A549 (cell line): ENCODE data around the gene ATP6V0E1. TPM values are rescaled to one million over a fixed set of nuclear protein-coding genes. Genes with fewer than 3 reads are reported as not detected.
A peak's percentile ranks its signal among the peaks of the same experiment; 100 is the strongest.
"Not testable (repeated sequence)": the region's sequence is repeated elsewhere in the genome, so short reads cannot be mapped to it uniquely, and the experiment has no call there.

Source experiments
- ATAC-seq, 2 experiments: fragments of 200-7000 bp in 1 of 2; fragments of >200 bp in 1 of 2; cut with Nextera tagmentation in 1 of 2; cut with Tn5 transposase in 1 of 2; 3 replicates each; pipeline versions ENCODE4 v1.8.0 to v1.9.1; 2018 to 2020; ENCODE audit warnings: mild to moderate bottlenecking in 1 of 2, moderate library complexity in 1 of 2
- CTCF ChIA-PET: fragments of 300-600 bp; sonication (Branson Sonifier 250); formaldehyde crosslinking; extraction: SDS; loops from one replicate; lab custom pipeline; 2021; ENCODE audit warnings: antibody characterized with exemption, inconsistent platforms; lab: Yijun Ruan, JAX
- POLR2A ChIA-PET: fragments of 350-600 bp; formaldehyde crosslinking; extraction: SDS; loops from one replicate; lab custom pipeline; 2021; ENCODE audit warnings: antibody characterized with exemption, inconsistent platforms; lab: Yijun Ruan, JAX
- DNase-seq, 2 experiments: peaks; one replicate each; pipeline versions ENCODE4 v3.0.0 to v3.0.0-alpha.2; 2011 to 2016; ENCODE audit warnings: low read depth in 1 of 2, low spot score in 1 of 2
- FAIRE-seq: peaks from 2 replicates; lab custom pipeline; 2011; peaks lifted over from hg19 to GRCh38; lab: Jason Lieb, UNC
- H3K27ac ChIP-seq, 2 experiments: fragments of >200 bp; sonication (Bioruptor Twin); formaldehyde crosslinking; 3 replicates each; pipeline ENCODE4 v1.5.1; 2016 to 2017
- H3K4me1 ChIP-seq: fragments of >200 bp; sonication (Bioruptor Twin); formaldehyde crosslinking; 3 replicates; pipeline ENCODE4 v1.6.1; 2016
- H3K4me2 ChIP-seq: fragments of >200 bp; sonication (Bioruptor Twin); formaldehyde crosslinking; 3 replicates; pipeline ENCODE4 v1.6.1; 2016
- H3K4me3 ChIP-seq: fragments of >200 bp; sonication (Bioruptor Twin); formaldehyde crosslinking; 3 replicates; pipeline ENCODE4 v1.5.1; 2016
- H3K9me3 ChIP-seq: fragments of >200 bp; sonication (Bioruptor Twin); formaldehyde crosslinking; 3 replicates; pipeline ENCODE4 v1.6.1; 2016
- ATOH8 ChIP-seq: fragments of 250-450 bp; sonication (Bioruptor Pico); IDR thresholded peaks from 2 replicates; pipeline ENCODE4 v1.5.0; 2020; ENCODE audit warnings: low read depth, mild to moderate bottlenecking, moderate library complexity
- BHLHE40 ChIP-seq: IDR thresholded peaks from 2 replicates; pipeline ENCODE4 v1.6.1; 2012; ENCODE audit warnings: low read depth, low read length, inconsistent platforms
- CBX2 ChIP-seq: fragments of 200-600 bp; sonication (generic); IDR thresholded peaks from 2 replicates; pipeline ENCODE4 v1.6.1; 2016; ENCODE audit warnings: low read depth, mild to moderate bottlenecking, borderline replicate concordance
- CHD2 ChIP-seq: fragments of 150-350 bp; IDR thresholded peaks from 2 replicates; pipeline ENCODE4 v1.6.1; 2014; ENCODE audit warnings: low read length; ENCODE audit not compliant: partially characterized antibody
- FOXS1 ChIP-seq: fragments of 250-450 bp; sonication (Bioruptor Pico); IDR thresholded peaks from 2 replicates; pipeline ENCODE4 v1.5.0; 2020; ENCODE audit warnings: mild to moderate bottlenecking, moderate library complexity
- HEYL ChIP-seq: fragments of 250-450 bp; sonication (Bioruptor Pico); IDR thresholded peaks from 2 replicates; pipeline ENCODE4 v1.8.0; 2021; ENCODE audit warnings: mild to moderate bottlenecking, moderate library complexity
- RARB ChIP-seq: fragments of 250-450 bp; sonication (Bioruptor Pico); IDR thresholded peaks from 2 replicates; pipeline ENCODE4 v1.8.0; 2021; ENCODE audit warnings: mild to moderate bottlenecking, moderate library complexity
- RNF2 ChIP-seq: fragments of 200-600 bp; sonication (generic); IDR thresholded peaks from 2 replicates; pipeline ENCODE4 v1.6.1; 2016; ENCODE audit warnings: low read depth, mild to moderate bottlenecking, antibody characterized with exemption, moderate library complexity, borderline replicate concordance
- USF2 ChIP-seq: fragments of 450-650 bp; IDR thresholded peaks from 2 replicates; pipeline ENCODE4 v1.6.1; 2014; ENCODE audit warnings: antibody characterized with exemption
- ZSCAN20 ChIP-seq: fragments of 250-450 bp; sonication (Bioruptor Pico); IDR thresholded peaks from 2 replicates; pipeline ENCODE4 v1.8.0; 2022; ENCODE audit warnings: mild to moderate bottlenecking, moderate library complexity
- WGBS: methylation state at CpG from one replicate; pipeline ENCODE4 v1.1.6; 2017; ENCODE audit errors: missing lambda C conversion rate; 5-methylcytosine and 5-hydroxymethylcytosine counted together
- polyA plus RNA-seq, 4 experiments: library from polyadenylated mRNA; depleted of rRNA in 3 of 4; stranded (reverse); fragments of >200 nt; fragmentation: RNase III in 1 of 4; extraction: RNeasy Plus Mini Kit Qiagen cat#74134 plus additional on column Dnase treatment in 1 of 4; gene quantifications; 2 replicates in 3 of 4; 3 replicates in 1 of 4; pipeline ENCODE4 v1.2.3, GENCODE V29; 2011 to 2017
- small RNA-seq, 6 experiments: library from RNA; depleted of rRNA; stranded (forward); fragments of <200 nt; gene quantifications; one replicate each; pipeline ENCODE3, GENCODE V24; 2012

Gene ATP6V0E1
- polyA plus RNA-seq, 2 of the 4 experiments (the other 2 are of a cell fraction), result 297 to 344 TPM

GRCh38 chr5:173069671-173070070 lies 86.1 kb downstream of the ATP6V0E1 start (continued):
- TF ChIP-seq RARB (CRISPR knock-in tag), result no peak

GRCh38 chr5:173075137-173075843 lies 91.7 kb downstream of the ATP6V0E1 start:
- no peak for DNase-seq
- no peak overlapping the region for H3K27ac ChIP-seq
- POLR2A ChIA-PET, result no interaction called here
- CTCF ChIA-PET, result interaction anchor here (1.7 kb wide), 1 partner anchor 40 kb away, joined by 3 read pairs; no protein-coding TSS in a partner anchor
- TF ChIP-seq USF2 (0 out of 2 replicates have a peak, but pooled peaks have one; percentile 4), FOXS1 (no peak)
- TF ChIP-seq, all 56 proteins: peak for 1
- FAIRE-seq (peak; percentile 28), ATAC-seq (no peak)
- H3K9me3 ChIP-seq, result no peaks in the 10 kb centered on the region
- 54% methylated on average over 5 of the region's 5 CpGs for WGBS
- peaks cover 4% of the 10 kb centered on the region; the same call in 2 of the 3 replicates for H3K4me1 ChIP-seq
- H3K4me2 ChIP-seq, result no peak overlapping the region
- H3K4me3 ChIP-seq, result no peak overlapping the region

GRCh38 chr5:173075970-173076369 lies 92.4 kb downstream of the ATP6V0E1 start:
- CTCF ChIA-PET, result interaction anchor here (0.6 kb wide), 1 partner anchor 74 kb away, joined by 4 read pairs; no protein-coding TSS in a partner anchor
- H3K4me2 ChIP-seq, result no peak overlapping the region

GRCh38 chr5:173076471-173076870 lies 92.9 kb downstream of the ATP6V0E1 start:
- CTCF ChIA-PET, result interaction anchor here (0.6 kb wide), 1 partner anchor 74 kb away, joined by 4 read pairs; no protein-coding TSS in a partner anchor

More at GRCh38 chr5:173075970-173076369, 92.4 kb downstream of the ATP6V0E1 start:
- POLR2A ChIA-PET, result interaction anchor here (0.7 kb wide), 2 partner anchors 385 to 514 kb away, joined by 6 read pairs; no protein-coding TSS in a partner anchor
- no peak for FAIRE-seq
- DNase-seq, result no peak
- no peak overlapping the region for H3K27ac ChIP-seq
- no peak for TF ChIP-seq ZSCAN20
- no peak for TF ChIP-seq RNF2
- TF ChIP-seq, all 56 proteins: peak for 0
- Histone ChIP-seq H3K4me1 (peaks cover 4% of the 10 kb centered on the region; the same call in 2 of the 3 replicates), H3K9me3 (no peaks in the 10 kb centered on the region), H3K4me3 (no peak overlapping the region)
- WGBS, result 84% methylated on average over 5 of the region's 5 CpGs
- ATAC-seq, result no peak

GRCh38 chr5:173078878-173079277 lies 95.3 kb downstream of the ATP6V0E1 start:
- Histone ChIP-seq H3K4me3 (no peak overlapping the region), H3K9me3 (no peaks in the 10 kb centered on the region), H3K4me2 (no peak overlapping the region), H3K27ac (no peak overlapping the region), H3K4me1 (no peaks in the 10 kb centered on the region)
- POLR2A ChIA-PET, result no interaction called here
- WGBS, result 86% methylated on average over 3 of the region's 3 CpGs
- ATAC-seq, result no peak
- FAIRE-seq, result no peak
- CTCF ChIA-PET, result no interaction called here
- no peak for TF ChIP-seq CBX2
- no peak for TF ChIP-seq HEYL (CRISPR knock-in tag)
- TF ChIP-seq BHLHE40, result no peak
- no peak for TF ChIP-seq CHD2
- no peak for TF ChIP-seq ATOH8 (CRISPR knock-in tag)
- TF ChIP-seq ZSCAN20, result no peak
- no peak for DNase-seq

More at GRCh38 chr5:173076471-173076870, 92.9 kb downstream of the ATP6V0E1 start:
- POLR2A ChIA-PET, result interaction anchor here (0.7 kb wide), 2 partner anchors 384 to 513 kb away, joined by 6 read pairs; no protein-coding TSS in a partner anchor
- H3K9me3 ChIP-seq, DNase-seq, H3K4me2 ChIP-seq, H3K4me3 ChIP-seq, FAIRE-seq, H3K4me1 ChIP-seq, H3K27ac ChIP-seq, ATAC-seq: not testable (repeated sequence)
- WGBS, result 82% methylated on average over 4 of the region's 4 CpGs

Small RNA genes within 50 kb of the gene (small RNA-seq; reads per million reads assigned to genes)
- 0 reads per million in 6 experiments for gene RF00019
- gene SNORA74B, result 66.3 to 10,358 (median 162) reads per million in 6 experiments

Other genes starting within 250 kb of the ATP6V0E1 start
- 525 and 594 TPM in 2 replicates for gene DUSP1, start 212.6 kb upstream of the ATP6V0E1 start, polyA plus RNA-seq (2011; rRNA removed)
- 191 to 207 TPM (median 203 TPM) in 3 replicates for gene DUSP1, start 212.6 kb upstream of the ATP6V0E1 start, polyA plus RNA-seq (2017; fragmentation: RNase III; extraction: RNeasy Plus Mini Kit Qiagen cat#74134 plus additional on column Dnase treatment)
- gene ERGIC1, start 149.5 kb upstream of the ATP6V0E1 start, polyA plus RNA-seq (2011; rRNA removed), result 176 and 208 TPM in 2 replicates
- 289 to 322 TPM (median 304 TPM) in 3 replicates for gene ERGIC1, start 149.5 kb upstream of the ATP6V0E1 start, polyA plus RNA-seq (2017; fragmentation: RNase III; extraction: RNeasy Plus Mini Kit Qiagen cat#74134 plus additional on column Dnase treatment)
- gene RPL26L1, start 24.3 kb upstream of the ATP6V0E1 start, polyA plus RNA-seq (2011; rRNA removed), result 109 and 157 TPM in 2 replicates
- 146 to 160 TPM (median 150 TPM) in 3 replicates for gene RPL26L1, start 24.3 kb upstream of the ATP6V0E1 start, polyA plus RNA-seq (2017; fragmentation: RNase III; extraction: RNeasy Plus Mini Kit Qiagen cat#74134 plus additional on column Dnase treatment)
- 7.2 and 8.3 TPM in 2 replicates for gene CREBRF, start 72.6 kb downstream of the ATP6V0E1 start, polyA plus RNA-seq (2011; rRNA removed)
- gene CREBRF, start 72.6 kb downstream of the ATP6V0E1 start, polyA plus RNA-seq (2017; fragmentation: RNase III; extraction: RNeasy Plus Mini Kit Qiagen cat#74134 plus additional on column Dnase treatment), result 1.1 to 1.8 TPM (median 1.4 TPM) in 3 replicates
- 22.1 and 26.7 TPM in 2 replicates for gene BNIP1, start 160.8 kb downstream of the ATP6V0E1 start, polyA plus RNA-seq (2011; rRNA removed)
- 15.8 to 17.3 TPM (median 16.7 TPM) in 3 replicates for gene BNIP1, start 160.8 kb downstream of the ATP6V0E1 start, polyA plus RNA-seq (2017; fragmentation: RNase III; extraction: RNeasy Plus Mini Kit Qiagen cat#74134 plus additional on column Dnase treatment)